Measurements from ENCODE around the gene DZIP1. TPM values are rescaled to one million over a fixed set of nuclear protein-coding genes. Genes with fewer than 3 reads are reported as not detected.
A peak's percentile ranks its signal among the peaks of the same experiment; 100 is the strongest.

DZIP1 gene
- total RNA-seq, 1 experiment from 2014 or later: 33.6 TPM

DNA sequence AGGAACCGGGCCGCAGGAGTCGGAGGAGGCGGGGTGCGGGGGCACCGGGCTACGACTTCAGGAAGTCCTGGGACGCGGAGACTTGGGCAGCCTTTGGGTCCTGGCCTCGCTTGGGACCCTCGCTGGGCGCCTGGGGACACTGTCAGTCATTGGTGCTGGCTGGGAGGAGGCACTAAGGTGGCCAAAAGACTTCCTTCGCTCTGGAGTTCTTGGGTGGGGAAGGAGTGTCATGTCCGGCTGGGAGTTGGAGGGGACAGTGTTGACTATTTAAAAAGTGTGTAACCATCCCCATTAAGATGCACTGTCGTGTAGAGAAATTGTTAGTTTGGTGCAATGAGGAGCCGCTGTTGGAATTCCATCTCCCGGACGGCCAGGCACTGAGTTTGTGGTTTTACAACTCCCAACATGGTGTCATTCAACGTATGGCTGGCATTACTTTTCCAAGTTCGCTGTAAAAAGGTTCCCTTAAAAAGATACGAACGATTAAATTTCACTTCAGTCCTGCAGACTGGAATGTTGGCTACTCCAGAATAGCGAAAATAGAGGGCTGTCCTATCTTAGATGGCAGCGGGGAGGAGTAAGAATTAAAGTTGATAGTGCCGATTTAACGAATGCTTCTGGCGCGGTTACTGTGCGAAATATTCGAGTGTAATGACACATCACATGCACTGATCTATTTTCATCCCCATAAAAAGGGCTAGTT lies 33.2 kb upstream of the DZIP1 start:
- Histone ChIP-seq H3K23me2 (ENCODE audit: insufficient read length, low read depth, low read length, poor library complexity, severe bottlenecking) (peaks cover 14% of the 10 kb centered on the region), H2AFZ (ENCODE audit: low read length) (no peak overlapping the region), H3K27ac (ENCODE audit: insufficient read length, low read depth, low read length) (no peak overlapping the region), H3K18ac (ENCODE audit: insufficient read length, low read depth, low read length) (no peak overlapping the region), H2BK12ac (ENCODE audit: insufficient read length, low read depth, low read length) (no peak overlapping the region), H3K9ac (ENCODE audit: extremely low read depth, insufficient read length, low read length) (peak overlapping the region; percentile 84), H3T11ph (ENCODE audit: low read length) (no peak overlapping the region), H3K14ac (ENCODE audit: insufficient read depth, low read length) (no peak overlapping the region), H2BK5ac (ENCODE audit: insufficient read length, low read length) (no peak overlapping the region), H3K56ac (ENCODE audit: insufficient read length, low read depth, low read length) (no peak overlapping the region), H3K79me1 (ENCODE audit: insufficient read depth, low read depth, low read length, poor library complexity, severe bottlenecking) (no peaks in the 10 kb centered on the region), H2BK20ac (ENCODE audit: low read depth, low read length, poor library complexity, severe bottlenecking) (no peak overlapping the region), H4K20me1 (ENCODE audit: control insufficient read depth, insufficient read depth, insufficient read length) (no peaks in the 10 kb centered on the region), H3K9me3 (ENCODE audit: control insufficient read depth, low read depth, low read length) (no peaks in the 10 kb centered on the region), H2BK15ac (ENCODE audit: low read depth, low read length) (no peak overlapping the region), H3K27me3 (ENCODE audit: insufficient read depth, low read length) (no peaks in the 10 kb centered on the region), H3K4ac (ENCODE audit: low read depth, low read length) (no peak overlapping the region), H2BK120ac (ENCODE audit: low read depth, low read length, poor library complexity, severe bottlenecking) (no peak overlapping the region), H2AK5ac (ENCODE audit: insufficient read length, low read length) (no peak overlapping the region), H4K91ac (ENCODE audit: insufficient read length, low read depth, low read length) (no peak overlapping the region), H3K4me2 (ENCODE audit: insufficient read depth, insufficient read length, low read length) (peak overlapping the region; percentile 95), H3K4me1 (ENCODE audit: insufficient read depth, low read length) (no peaks in the 10 kb centered on the region), H4K5ac (ENCODE audit: insufficient read length, low read depth, low read length) (no peak overlapping the region), H3K23ac (ENCODE audit: insufficient read length, low read depth, low read length) (no peak overlapping the region), H3K79me2 (ENCODE audit: insufficient read depth, low read length) (no peaks in the 10 kb centered on the region), H4K8ac (replicated peaks; ENCODE audit: insufficient read length, low read depth, low read length) (no peak overlapping the region)
- peak overlapping the region; percentile 91 to 95 for H3K4me3 Mint-ChIP-seq
- WGBS (ENCODE audit: extremely low coverage, insufficient read length, low lambda C conversion rate): no CpG with 5 or more reads among the region's 30 CpGs
- TF ChIP-seq, protein P1, sequence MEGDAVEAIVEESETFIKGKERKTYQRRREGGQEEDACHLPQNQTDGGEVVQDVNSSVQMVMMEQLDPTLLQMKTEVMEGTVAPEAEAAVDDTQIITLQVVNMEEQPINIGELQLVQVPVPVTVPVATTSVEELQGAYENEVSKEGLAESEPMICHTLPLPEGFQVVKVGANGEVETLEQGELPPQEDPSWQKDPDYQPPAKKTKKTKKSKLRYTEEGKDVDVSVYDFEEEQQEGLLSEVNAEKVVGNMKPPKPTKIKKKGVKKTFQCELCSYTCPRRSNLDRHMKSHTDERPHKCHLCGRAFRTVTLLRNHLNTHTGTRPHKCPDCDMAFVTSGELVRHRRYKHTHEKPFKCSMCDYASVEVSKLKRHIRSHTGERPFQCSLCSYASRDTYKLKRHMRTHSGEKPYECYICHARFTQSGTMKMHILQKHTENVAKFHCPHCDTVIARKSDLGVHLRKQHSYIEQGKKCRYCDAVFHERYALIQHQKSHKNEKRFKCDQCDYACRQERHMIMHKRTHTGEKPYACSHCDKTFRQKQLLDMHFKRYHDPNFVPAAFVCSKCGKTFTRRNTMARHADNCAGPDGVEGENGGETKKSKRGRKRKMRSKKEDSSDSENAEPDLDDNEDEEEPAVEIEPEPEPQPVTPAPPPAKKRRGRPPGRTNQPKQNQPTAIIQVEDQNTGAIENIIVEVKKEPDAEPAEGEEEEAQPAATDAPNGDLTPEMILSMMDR (conservative IDR thresholded peaks at IDR 0.05): no peak
- H3K36me3 Mint-ChIP-seq (ENCODE audit: insufficient read depth in 1 of 3, low read depth in 3 of 3): peaks cover 0 to 4% (median 1%) of the 10 kb centered on the region in 3 experiments; a peak in 3 of 7 replicates
- H3K9me3 Mint-ChIP-seq: peaks cover 0 to 3% of the 10 kb centered on the region in 2 experiments; a peak in 2 of 5 replicates
- peak overlapping the region in 1 of 3 experiments; percentile 54; a peak in 2 of 7 replicates for H3K27ac Mint-ChIP-seq
- peak; percentile 47 for DNase-seq
- peaks cover 32 to 33% of the 10 kb centered on the region in 2 experiments for H3K4me1 Mint-ChIP-seq
- H3K27me3 Mint-ChIP-seq (ENCODE audit: low read depth): no peaks in the 10 kb centered on the region
